Natural killer cell (primary cell): ENCODE data around the gene PLEKHA6. TPM values are rescaled to one million over a fixed set of nuclear protein-coding genes. Genes with fewer than 3 reads are reported as not detected.

Experiments used
- ATAC-seq, 3 donors: fragments of 150-1000 bp in 2 of 3; fragments of 200-7000 bp in 1 of 3; cut with Tn5 transposase; 1 replicate in 1 of 3; 2 replicates in 2 of 3; pipeline ENCODE4 v1.10.0; 2021; ENCODE audit warnings: mild to moderate bottlenecking in 2 of 3, moderate library complexity in 2 of 3
- DNase-seq, 2 donors: peaks; one replicate each; pipeline versions ENCODE4 v3.0.0 to v3.0.0-alpha.2; 2013 to 2021; ENCODE audit warnings: mixed read lengths in 1 of 2
- H3K27ac ChIP-seq: one replicate; pipeline ENCODE4 v1.5.1; 2013; ENCODE audit warnings: mild to moderate bottlenecking, low read length
- H3K27me3 ChIP-seq: one replicate; pipeline ENCODE4 v1.6.1; 2013; ENCODE audit warnings: low read length; ENCODE audit not compliant: control insufficient read depth, insufficient read depth
- H3K36me3 ChIP-seq: one replicate; pipeline ENCODE4 v1.6.1; 2013; ENCODE audit warnings: low read length; ENCODE audit not compliant: control insufficient read depth, insufficient read depth
- H3K4me1 ChIP-seq: one replicate; pipeline ENCODE4 v1.6.1; 2013; ENCODE audit warnings: low read length; ENCODE audit not compliant: control insufficient read depth, insufficient read depth
- H3K4me3 ChIP-seq: one replicate; pipeline ENCODE4 v1.5.1; 2013; ENCODE audit warnings: low read length
- H3K9me3 ChIP-seq: one replicate; pipeline ENCODE4 v1.6.1; 2013; ENCODE audit warnings: low read length; ENCODE audit not compliant: control insufficient read depth, insufficient read depth
- H3K27ac Mint-ChIP-seq, 2 donors: one replicate each; pipeline ENCODE4 v1.8.0; 2022; ENCODE audit warnings: mild to moderate bottlenecking in 2 of 2, mixed read lengths in 2 of 2, moderate library complexity in 1 of 2
- H3K27me3 Mint-ChIP-seq, 2 donors: one replicate each; pipeline ENCODE4 v1.8.0; 2022; ENCODE audit warnings: low read depth in 2 of 2, mixed read lengths in 2 of 2
- H3K36me3 Mint-ChIP-seq: one replicate; pipeline ENCODE4 v1.8.0; 2022; ENCODE audit warnings: mixed read lengths
- H3K4me1 Mint-ChIP-seq, 2 donors: one replicate each; pipeline ENCODE4 v1.8.0; 2022; ENCODE audit warnings: mixed read lengths in 2 of 2
- H3K4me3 Mint-ChIP-seq: one replicate; pipeline ENCODE4 v1.8.0; 2022; ENCODE audit warnings: mild to moderate bottlenecking, moderate library complexity, mixed read lengths
- H3K9me3 Mint-ChIP-seq, 2 donors: one replicate each; pipeline ENCODE4 v1.8.0; 2022; ENCODE audit warnings: mixed read lengths in 2 of 2
- CTCF ChIP-seq: fragments of 200-600 bp; IDR thresholded peaks from one replicate; pipeline ENCODE4 v1.8.0; 2022; ENCODE audit warnings: antibody characterized with exemption
- WGBS: methylation state at CpG from one replicate; pipeline ENCODE4 v1.1.7; 2013; ENCODE audit warnings: missing lambda C conversion rate; ENCODE audit not compliant: insufficient coverage; 5-methylcytosine and 5-hydroxymethylcytosine counted together
- intact Hi-C: fragments of 100-400 bp; cut with micrococcal nuclease; formaldehyde crosslinking; loops from one replicate; pipeline ENCODE4 v1.14.2; 2022
- total RNA-seq, 4 donors: library from RNA; stranded (reverse); fragments of 120-200 nt in 1 of 4; gene quantifications; one replicate each; pipeline versions ENCODE4 v1.2.3 to v1.2.4, GENCODE V29; 2013 to 2022

Gene PLEKHA6
- total RNA-seq, 3 donors from 2014 or later (not counting 1 experiment from before 2014, with no cell fraction given), result 0.10 to 0.43 (median 0.16) TPM

- Mint-ChIP-seq H3K27me3 (peaks cover 5 to 24% of the 10 kb centered on the region in 2 donors), H3K4me1 (no peaks in the 10 kb centered on the region), H3K36me3 (no peaks in the 10 kb centered on the region), H3K9me3 (no peaks in the 10 kb centered on the region), H3K4me3 (no peak overlapping the region), H3K27ac (no peak overlapping the region)
- H3K4me3 ChIP-seq, result no peak overlapping the region
- ATAC-seq (no peak), DNase-seq (no peak)
- 94% methylated on average over 6 of the region's 6 CpGs for WGBS
- H3K36me3 ChIP-seq, result no peaks in the 10 kb centered on the region
- H3K27me3 ChIP-seq, result no peaks in the 10 kb centered on the region
- no peaks in the 10 kb centered on the region for H3K9me3 ChIP-seq
- intact Hi-C loops, result no loop called here
- no peak for TF ChIP-seq CTCF
- H3K27ac ChIP-seq, result no peak overlapping the region
- H3K4me1 ChIP-seq, result no peaks in the 10 kb centered on the region
Observed at GRCh38 chr1:204344665-204345355, 14.9 kb downstream of the PLEKHA6 start.

DNA sequence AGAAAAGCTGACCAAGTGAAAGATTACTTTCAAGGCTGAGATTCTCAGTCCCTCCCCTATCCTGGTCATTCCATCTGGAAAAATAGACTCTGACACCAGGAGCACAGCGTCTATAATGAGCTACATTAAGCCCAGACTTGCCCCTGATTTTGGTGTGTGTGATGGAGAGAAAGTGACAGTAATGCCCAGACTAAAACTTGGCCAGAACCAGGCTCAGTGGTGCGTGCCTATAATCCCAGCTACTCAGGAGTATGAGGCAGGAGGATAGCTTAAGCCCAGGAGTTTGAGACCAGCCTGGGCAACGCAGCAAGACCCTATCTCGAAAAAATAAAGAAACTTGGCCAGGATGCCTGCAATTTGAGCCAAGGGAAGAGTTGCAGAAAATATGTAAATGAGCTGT, 15.9 kb downstream of the PLEKHA6 start:
- intact Hi-C loops, result no loop called here
- Mint-ChIP-seq H3K4me1 (no peaks in the 10 kb centered on the region), H3K36me3 (no peaks in the 10 kb centered on the region)

DNA sequence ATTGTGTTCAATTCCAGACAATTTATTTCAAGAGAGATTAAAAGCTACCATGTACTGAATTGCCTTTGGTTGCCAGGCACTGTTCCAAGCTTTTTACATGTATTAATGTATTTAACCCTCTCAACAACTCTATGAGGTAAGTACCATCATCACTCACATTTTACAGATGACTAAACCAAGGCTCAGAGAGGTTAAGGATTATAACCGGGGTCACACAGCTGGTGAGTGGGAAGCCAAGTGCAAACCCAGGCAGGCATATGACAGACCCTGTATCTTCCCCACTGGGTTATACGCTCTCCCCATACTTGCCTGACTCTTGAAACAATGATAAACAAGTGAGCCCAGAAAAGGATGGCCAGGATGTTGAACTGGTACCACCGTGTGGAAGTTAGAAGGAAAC, 16.5 kb downstream of the PLEKHA6 start:
- Mint-ChIP-seq H3K4me3 (no peak overlapping the region), H3K36me3 (no peaks in the 10 kb centered on the region), H3K9me3 (no peaks in the 10 kb centered on the region), H3K4me1 (no peaks in the 10 kb centered on the region), H3K27me3 (peaks cover 6 to 28% of the 10 kb centered on the region in 2 donors), H3K27ac (no peak overlapping the region)
- Histone ChIP-seq H3K27ac (no peak overlapping the region), H3K27me3 (no peaks in the 10 kb centered on the region), H3K36me3 (no peaks in the 10 kb centered on the region), H3K4me1 (no peaks in the 10 kb centered on the region), H3K4me3 (no peak overlapping the region), H3K9me3 (no peaks in the 10 kb centered on the region)
- WGBS, result 86% methylated on average over 3 of the region's 3 CpGs
- ATAC-seq (no peak), DNase-seq (no peak)
- intact Hi-C loops, result no loop called here
- TF ChIP-seq CTCF, result no peak

More for the DNA sequence above, 15.9 kb downstream of the PLEKHA6 start:
- no peak overlapping the region for H3K4me3 ChIP-seq
- 82% methylated on average over 4 of the region's 4 CpGs for WGBS
- no peaks in the 10 kb centered on the region for H3K36me3 ChIP-seq
- TF ChIP-seq CTCF, result no peak
- no peaks in the 10 kb centered on the region for H3K9me3 Mint-ChIP-seq
- H3K27me3 ChIP-seq, result no peaks in the 10 kb centered on the region
- H3K4me3 Mint-ChIP-seq, result no peak overlapping the region
- H3K4me1 ChIP-seq, result no peaks in the 10 kb centered on the region
- peaks cover 6 to 25% of the 10 kb centered on the region in 2 donors for H3K27me3 Mint-ChIP-seq
- ATAC-seq (no peak), DNase-seq (no peak)
- no peak overlapping the region for H3K27ac ChIP-seq
- H3K27ac Mint-ChIP-seq, result no peak overlapping the region
- H3K9me3 ChIP-seq, result no peaks in the 10 kb centered on the region

DNA sequence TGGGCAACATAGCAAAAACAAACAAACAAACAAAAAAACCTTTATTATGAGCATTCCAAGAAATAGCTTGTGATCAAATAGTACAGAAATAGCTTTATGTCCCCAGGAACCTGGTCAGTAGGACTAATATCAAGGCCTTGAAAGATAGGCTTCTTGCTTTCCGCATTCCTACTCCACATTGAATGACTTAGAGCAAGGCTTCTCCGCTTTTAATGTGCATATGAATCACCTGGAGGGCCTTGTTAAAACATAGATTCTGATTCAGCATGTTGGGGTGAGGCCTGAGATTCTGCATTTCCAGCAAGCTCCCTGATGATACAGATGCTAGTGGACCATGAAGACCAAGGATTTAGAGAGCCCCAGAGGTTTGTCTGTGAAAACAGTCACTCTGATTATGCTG, 17.4 kb downstream of the PLEKHA6 start:
- no peaks in the 10 kb centered on the region for H3K9me3 ChIP-seq
- no peaks in the 10 kb centered on the region for H3K9me3 Mint-ChIP-seq
- no peak overlapping the region for H3K27ac ChIP-seq
- TF ChIP-seq CTCF, result no peak
- WGBS, result 95% methylated on average over 2 of the region's 2 CpGs
- no peaks in the 10 kb centered on the region for H3K4me1 ChIP-seq
- no peak overlapping the region for H3K27ac Mint-ChIP-seq
- no peaks in the 10 kb centered on the region for H3K4me1 Mint-ChIP-seq
- no peaks in the 10 kb centered on the region for H3K27me3 ChIP-seq
- no peak overlapping the region for H3K4me3 ChIP-seq
- H3K4me3 Mint-ChIP-seq, result no peak overlapping the region
- intact Hi-C loops, result no loop called here
- ATAC-seq (no peak), DNase-seq (no peak)
- H3K36me3 Mint-ChIP-seq, result no peaks in the 10 kb centered on the region
- no peaks in the 10 kb centered on the region for H3K36me3 ChIP-seq
- peaks cover 6 to 32% of the 10 kb centered on the region in 2 donors for H3K27me3 Mint-ChIP-seq
